ENCODE data around the gene APOBEC3G.
"Not testable (repeated sequence)": the region's sequence is repeated elsewhere in the genome, so short reads cannot be mapped to it uniquely, and the experiment has no call there.

DNA sequence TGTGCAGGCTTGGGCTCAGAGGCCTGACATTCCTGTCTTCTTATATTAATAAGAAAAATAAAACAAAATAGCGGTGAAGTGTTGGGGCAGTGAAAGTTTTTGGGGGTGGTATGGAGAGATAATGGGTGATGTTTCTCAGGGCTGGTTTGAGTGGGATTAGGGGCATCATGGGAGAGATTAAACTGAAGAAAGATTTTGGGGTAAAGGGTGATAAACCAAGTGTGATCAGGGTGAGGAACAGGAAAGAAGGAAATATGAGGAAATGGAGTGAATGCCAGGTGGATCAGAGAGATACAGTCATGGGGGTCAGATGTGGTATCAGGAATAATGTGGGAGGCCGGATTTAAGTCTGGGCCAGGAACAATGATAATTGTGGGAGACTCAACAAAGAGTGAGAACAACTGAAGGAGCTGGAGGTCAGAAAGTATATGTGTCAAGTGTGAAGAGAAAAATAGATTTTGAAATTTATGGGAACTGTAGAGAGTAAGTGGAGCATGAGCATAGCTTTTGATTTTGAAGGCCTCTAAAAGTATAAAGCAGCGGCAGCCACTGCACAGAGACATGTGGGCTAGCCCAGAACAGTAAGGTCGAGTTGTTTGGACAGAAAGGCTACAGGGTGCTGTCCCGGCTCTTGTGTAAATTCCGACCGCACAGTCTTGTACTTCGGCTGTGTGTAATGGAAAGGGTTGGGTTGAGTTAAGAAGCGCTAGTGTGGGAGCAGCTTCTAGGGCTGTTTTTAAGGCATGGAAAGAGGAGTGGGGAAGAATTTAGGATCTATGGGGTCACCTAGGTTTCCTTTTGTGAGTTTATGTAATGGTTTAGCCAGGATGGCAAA is 10.4 kb upstream of the APOBEC3G start:
- not testable (repeated sequence) for TF ChIP-seq ZNF70 (CRISPR knock-in tag; IDR thresholded peaks at IDR 0.05); ISL1 (CRISPR knock-in tag; IDR thresholded peaks at IDR 0.05); OSR1 (CRISPR knock-in tag; IDR thresholded peaks at IDR 0.05); RARB (CRISPR knock-in tag; IDR thresholded peaks at IDR 0.05); ZC3H10 (CRISPR knock-in tag; IDR thresholded peaks at IDR 0.05); BACH2 (CRISPR knock-in tag; IDR thresholded peaks at IDR 0.05; ENCODE audit: borderline replicate concordance); CSDC2 (CRISPR knock-in tag; IDR thresholded peaks at IDR 0.05)
- TF ChIP-seq, protein P1, sequence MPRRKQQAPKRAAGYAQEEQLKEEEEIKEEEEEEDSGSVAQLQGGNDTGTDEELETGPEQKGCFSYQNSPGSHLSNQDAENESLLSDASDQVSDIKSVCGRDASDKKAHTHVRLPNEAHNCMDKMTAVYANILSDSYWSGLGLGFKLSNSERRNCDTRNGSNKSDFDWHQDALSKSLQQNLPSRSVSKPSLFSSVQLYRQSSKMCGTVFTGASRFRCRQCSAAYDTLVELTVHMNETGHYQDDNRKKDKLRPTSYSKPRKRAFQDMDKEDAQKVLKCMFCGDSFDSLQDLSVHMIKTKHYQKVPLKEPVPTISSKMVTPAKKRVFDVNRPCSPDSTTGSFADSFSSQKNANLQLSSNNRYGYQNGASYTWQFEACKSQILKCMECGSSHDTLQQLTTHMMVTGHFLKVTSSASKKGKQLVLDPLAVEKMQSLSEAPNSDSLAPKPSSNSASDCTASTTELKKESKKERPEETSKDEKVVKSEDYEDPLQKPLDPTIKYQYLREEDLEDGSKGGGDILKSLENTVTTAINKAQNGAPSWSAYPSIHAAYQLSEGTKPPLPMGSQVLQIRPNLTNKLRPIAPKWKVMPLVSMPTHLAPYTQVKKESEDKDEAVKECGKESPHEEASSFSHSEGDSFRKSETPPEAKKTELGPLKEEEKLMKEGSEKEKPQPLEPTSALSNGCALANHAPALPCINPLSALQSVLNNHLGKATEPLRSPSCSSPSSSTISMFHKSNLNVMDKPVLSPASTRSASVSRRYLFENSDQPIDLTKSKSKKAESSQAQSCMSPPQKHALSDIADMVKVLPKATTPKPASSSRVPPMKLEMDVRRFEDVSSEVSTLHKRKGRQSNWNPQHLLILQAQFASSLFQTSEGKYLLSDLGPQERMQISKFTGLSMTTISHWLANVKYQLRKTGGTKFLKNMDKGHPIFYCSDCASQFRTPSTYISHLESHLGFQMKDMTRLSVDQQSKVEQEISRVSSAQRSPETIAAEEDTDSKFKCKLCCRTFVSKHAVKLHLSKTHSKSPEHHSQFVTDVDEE (CRISPR knock-in tag; IDR thresholded peaks at IDR 0.05): not testable (repeated sequence)
- TF ChIP-seq, protein P2, sequence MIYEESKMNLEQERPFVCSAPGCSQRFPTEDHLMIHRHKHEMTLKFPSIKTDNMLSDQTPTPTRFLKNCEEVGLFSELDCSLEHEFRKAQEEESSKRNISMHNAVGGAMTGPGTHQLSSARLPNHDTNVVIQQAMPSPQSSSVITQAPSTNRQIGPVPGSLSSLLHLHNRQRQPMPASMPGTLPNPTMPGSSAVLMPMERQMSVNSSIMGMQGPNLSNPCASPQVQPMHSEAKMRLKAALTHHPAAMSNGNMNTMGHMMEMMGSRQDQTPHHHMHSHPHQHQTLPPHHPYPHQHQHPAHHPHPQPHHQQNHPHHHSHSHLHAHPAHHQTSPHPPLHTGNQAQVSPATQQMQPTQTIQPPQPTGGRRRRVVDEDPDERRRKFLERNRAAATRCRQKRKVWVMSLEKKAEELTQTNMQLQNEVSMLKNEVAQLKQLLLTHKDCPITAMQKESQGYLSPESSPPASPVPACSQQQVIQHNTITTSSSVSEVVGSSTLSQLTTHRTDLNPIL (CRISPR knock-in tag; IDR thresholded peaks at IDR 0.05; ENCODE audit: low read depth): not testable (repeated sequence)
- TF ChIP-seq, protein P3, sequence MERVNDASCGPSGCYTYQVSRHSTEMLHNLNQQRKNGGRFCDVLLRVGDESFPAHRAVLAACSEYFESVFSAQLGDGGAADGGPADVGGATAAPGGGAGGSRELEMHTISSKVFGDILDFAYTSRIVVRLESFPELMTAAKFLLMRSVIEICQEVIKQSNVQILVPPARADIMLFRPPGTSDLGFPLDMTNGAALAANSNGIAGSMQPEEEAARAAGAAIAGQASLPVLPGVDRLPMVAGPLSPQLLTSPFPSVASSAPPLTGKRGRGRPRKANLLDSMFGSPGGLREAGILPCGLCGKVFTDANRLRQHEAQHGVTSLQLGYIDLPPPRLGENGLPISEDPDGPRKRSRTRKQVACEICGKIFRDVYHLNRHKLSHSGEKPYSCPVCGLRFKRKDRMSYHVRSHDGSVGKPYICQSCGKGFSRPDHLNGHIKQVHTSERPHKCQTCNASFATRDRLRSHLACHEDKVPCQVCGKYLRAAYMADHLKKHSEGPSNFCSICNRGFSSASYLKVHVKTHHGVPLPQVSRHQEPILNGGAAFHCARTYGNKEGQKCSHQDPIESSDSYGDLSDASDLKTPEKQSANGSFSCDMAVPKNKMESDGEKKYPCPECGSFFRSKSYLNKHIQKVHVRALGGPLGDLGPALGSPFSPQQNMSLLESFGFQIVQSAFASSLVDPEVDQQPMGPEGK (CRISPR knock-in tag; IDR thresholded peaks at IDR 0.05; ENCODE audit: borderline replicate concordance): not testable (repeated sequence)

Measured in SK-N-SH treated with all-trans-retinoic acid at 6 μM for 48 hours (cell line).